ENCODE measurements around the gene VGF. TPM values are rescaled to one million over a fixed set of nuclear protein-coding genes. Genes with fewer than 3 reads are reported as not detected.

The VGF gene
- total and polyA plus RNA-seq, 4 experiments from 2014 or later, result not detected

DNA sequence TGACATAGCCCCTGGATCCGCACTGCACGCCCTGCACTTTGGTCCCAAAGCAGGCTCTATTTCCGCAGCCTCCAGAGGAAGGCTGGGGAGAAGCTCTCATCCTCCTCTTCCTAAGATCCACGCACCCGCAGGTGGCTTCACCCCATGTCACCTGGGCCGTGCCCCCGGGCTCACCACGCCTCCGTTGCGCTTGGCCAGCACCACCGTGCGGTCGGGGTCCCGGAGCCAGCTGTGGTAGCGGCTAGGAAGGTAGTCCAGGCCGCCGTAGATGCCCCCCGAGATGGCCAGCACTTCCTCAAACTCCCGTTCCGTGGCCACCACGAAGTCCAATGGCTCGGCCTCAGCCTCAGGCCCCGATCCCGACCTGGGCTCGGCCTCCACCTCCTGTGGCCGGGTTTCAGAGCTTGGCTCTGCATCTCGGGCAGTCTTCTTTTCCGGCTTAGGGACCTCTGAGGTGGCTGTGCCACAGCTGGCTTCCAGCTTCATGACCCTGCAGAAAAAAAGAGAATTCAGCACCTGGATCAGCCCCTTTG is 9.0 kb upstream of the VGF start:
- Histone ChIP-seq H3K27me3 (ENCODE audit: insufficient read depth, low read length) (peaks cover 69% of the 10 kb centered on the region), H3K4me3 (ENCODE audit: low read length in 2 of 2) (no peak overlapping the region), H3K4me1 (ENCODE audit: insufficient read depth, low read length) (peaks cover 51% of the 10 kb centered on the region), H3K36me3 (ENCODE audit: insufficient read depth, low read length) (no peaks in the 10 kb centered on the region), H3K27ac (ENCODE audit: low read depth, low read length) (no peak overlapping the region), H3K9me3 (ENCODE audit: control insufficient read depth in 1 of 2, low read length in 2 of 2) (no peaks in the 10 kb centered on the region)
- H3K4me3 Mint-ChIP-seq, result peak overlapping the region in 6 of 8 donors; percentile 51 to 80 (median 63)
- no peaks in the 10 kb centered on the region for H3K36me3 Mint-ChIP-seq
- H3K27me3 Mint-ChIP-seq, result peaks cover 56 to 75% of the 10 kb centered on the region in 2 donors
- H3K9me3 Mint-ChIP-seq, result peaks cover 0 to 4% (median 0%) of the 10 kb centered on the region in 8 donors
- H3K4me1 Mint-ChIP-seq, result peaks cover 29 to 56% (median 43%) of the 10 kb centered on the region in 4 donors
- H3K27ac Mint-ChIP-seq, result peak overlapping the region in 2 of 7 donors; percentile 2 to 76
- intact Hi-C loops (cut with micrococcal nuclease), result no loop called here
- ChIA-PET CTCF (ENCODE audit: partially characterized antibody) (interaction anchor here (0.9 to 4.7 kb wide), 3 partner anchors 17 to 30 kb away, joined by 3 to 27 read pairs (median 23); no protein-coding TSS in a partner anchor), POLR2A (ENCODE audit: partially characterized antibody) (interaction anchor here (1.3 kb wide), 2 partner anchors 30 to 43 kb away, joined by 3 read pairs; partner anchors contain the start of genes PLOD3 and ZNHIT1)
- DNase-seq, result no peak

DNA sequence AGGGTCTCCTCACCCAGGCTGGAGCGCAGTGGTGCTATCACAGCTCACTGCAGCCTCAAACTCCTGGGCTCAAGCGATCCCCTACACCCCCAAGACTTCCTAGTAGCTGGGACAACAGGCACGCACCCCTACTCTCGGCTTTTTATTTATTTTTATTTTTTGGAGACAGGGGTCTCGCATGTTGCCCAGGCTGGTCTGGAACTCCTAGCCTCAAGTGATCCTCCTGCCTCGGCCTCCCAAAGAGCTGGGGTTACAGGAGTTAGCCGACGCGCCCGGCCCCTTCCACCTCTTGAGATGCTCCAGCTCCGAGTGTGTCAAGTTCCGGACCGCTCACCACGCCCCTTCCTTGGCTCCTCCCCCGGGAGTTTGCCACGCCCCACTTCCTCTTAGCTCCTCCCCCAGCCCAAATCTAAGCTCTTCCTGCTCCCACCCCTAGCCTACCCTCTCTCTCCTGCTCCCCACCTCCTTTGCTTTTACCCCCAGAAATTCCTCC is 8.4 kb upstream of the VGF start:
- CTCF ChIA-PET (ENCODE audit: partially characterized antibody), result interaction anchor here (0.9 to 4.7 kb wide), 4 partner anchors 18 to 32 kb away, joined by 3 to 27 read pairs (median 13); no protein-coding TSS in a partner anchor
- intact Hi-C loops (cut with micrococcal nuclease), result no loop called here
- POLR2A ChIA-PET (ENCODE audit: partially characterized antibody), result interaction anchor here (1.3 kb wide), 2 partner anchors 30 to 44 kb away, joined by 3 read pairs; partner anchors contain the start of genes PLOD3 and ZNHIT1
- peaks cover 56% of the 10 kb centered on the region for H3K4me1 ChIP-seq (ENCODE audit: insufficient read depth, low read length)
- H3K36me3 ChIP-seq (ENCODE audit: insufficient read depth, low read length), result no peaks in the 10 kb centered on the region
- H3K4me3 ChIP-seq (ENCODE audit: low read length in 2 of 2), result no peak overlapping the region
- H3K9me3 ChIP-seq (ENCODE audit: control insufficient read depth in 1 of 2, low read length in 2 of 2), result no peaks in the 10 kb centered on the region
- Mint-ChIP-seq H3K4me3 (peak overlapping the region; percentile 20 to 80 (median 60)), H3K27ac (peak overlapping the region in 2 of 7 donors; percentile 41 to 76), H3K27me3 (peaks cover 60 to 76% of the 10 kb centered on the region in 2 donors), H3K4me1 (peaks cover 30 to 56% (median 44%) of the 10 kb centered on the region in 4 donors), H3K36me3 (no peaks in the 10 kb centered on the region), H3K9me3 (peaks cover 0 to 4% (median 0%) of the 10 kb centered on the region in 8 donors)
- H3K27me3 ChIP-seq (ENCODE audit: insufficient read depth, low read length), result peaks cover 72% of the 10 kb centered on the region
- H3K27ac ChIP-seq (ENCODE audit: low read depth, low read length), result no peak overlapping the region
- peak; percentile 62 to 67 (median 64) for DNase-seq

DNA sequence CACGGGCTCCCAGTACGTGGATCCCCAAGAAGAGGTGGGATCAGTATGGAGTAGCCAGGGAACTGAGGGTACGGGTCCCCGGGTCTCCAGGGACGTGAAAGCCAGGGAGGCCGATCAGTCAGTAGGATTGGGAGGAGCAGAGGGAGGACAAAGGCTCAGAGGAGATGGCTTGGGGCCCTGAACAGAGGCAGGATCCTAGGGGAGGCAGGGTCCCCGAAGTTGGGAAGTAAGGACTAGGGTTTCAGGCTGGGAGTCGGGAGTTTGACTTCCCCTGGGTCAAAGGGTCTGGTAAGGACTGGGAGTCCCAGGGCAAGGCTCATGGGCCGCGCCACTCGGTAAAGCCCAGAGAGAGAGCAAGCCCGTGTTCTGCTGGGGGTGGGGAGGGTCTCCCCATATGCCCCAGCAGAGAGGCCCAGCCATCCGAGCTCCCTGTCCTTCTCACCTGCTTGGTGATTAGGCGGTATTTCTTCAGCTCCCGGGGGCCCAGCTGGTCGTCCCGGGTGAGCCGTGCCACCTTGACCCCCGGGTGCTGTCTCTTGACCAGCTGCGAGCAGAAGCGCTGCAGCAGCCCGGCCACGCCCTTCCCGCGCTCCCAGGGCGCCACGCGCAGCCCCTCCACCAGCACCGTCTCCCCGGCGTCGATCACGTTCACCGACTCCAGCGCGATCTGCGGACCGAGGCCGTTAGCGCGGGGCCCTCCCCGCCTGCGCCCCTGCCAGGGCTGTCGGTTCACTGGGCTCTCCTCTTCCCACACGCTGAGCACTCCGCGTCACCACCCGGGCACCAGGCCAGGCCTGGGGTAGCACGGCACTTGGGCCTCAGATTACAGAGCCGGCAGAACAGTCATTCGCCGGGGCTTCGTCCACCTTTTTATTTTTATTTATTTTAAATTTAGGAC is 7.7 kb upstream of the VGF start:
- Histone ChIP-seq H3K27ac (ENCODE audit: low read depth, low read length) (no peak overlapping the region), H3K36me3 (ENCODE audit: insufficient read depth, low read length) (no peaks in the 10 kb centered on the region), H3K4me1 (ENCODE audit: insufficient read depth, low read length) (peaks cover 56% of the 10 kb centered on the region), H3K27me3 (ENCODE audit: insufficient read depth, low read length) (peaks cover 76% of the 10 kb centered on the region), H3K4me3 (ENCODE audit: low read length in 2 of 2) (no peak overlapping the region), H3K9me3 (ENCODE audit: control insufficient read depth in 1 of 2, low read length in 2 of 2) (no peaks in the 10 kb centered on the region)
- no peaks in the 10 kb centered on the region for H3K36me3 Mint-ChIP-seq
- H3K4me1 Mint-ChIP-seq, result peaks cover 30 to 60% (median 48%) of the 10 kb centered on the region in 4 donors
- ChIA-PET POLR2A (ENCODE audit: partially characterized antibody) (interaction anchor here (1.3 kb wide), 2 partner anchors 29 to 45 kb away, joined by 3 read pairs; partner anchors contain the start of genes PLOD3 and ZNHIT1), CTCF (ENCODE audit: partially characterized antibody) (interaction anchor here (0.9 to 4.7 kb wide), 4 partner anchors 18 to 31 kb away, joined by 3 to 27 read pairs (median 13); no protein-coding TSS in a partner anchor)
- peaks cover 0 to 4% (median 0%) of the 10 kb centered on the region in 8 donors for H3K9me3 Mint-ChIP-seq
- intact Hi-C loops (cut with micrococcal nuclease), result no loop called here
- no peak for DNase-seq
- H3K4me3 Mint-ChIP-seq, result peak overlapping the region in 6 of 8 donors; percentile 40 to 69 (median 48)
- peaks cover 62 to 76% of the 10 kb centered on the region in 2 donors for H3K27me3 Mint-ChIP-seq
- H3K27ac Mint-ChIP-seq, result peak overlapping the region in 2 of 7 donors; percentile 32 to 41

DNA sequence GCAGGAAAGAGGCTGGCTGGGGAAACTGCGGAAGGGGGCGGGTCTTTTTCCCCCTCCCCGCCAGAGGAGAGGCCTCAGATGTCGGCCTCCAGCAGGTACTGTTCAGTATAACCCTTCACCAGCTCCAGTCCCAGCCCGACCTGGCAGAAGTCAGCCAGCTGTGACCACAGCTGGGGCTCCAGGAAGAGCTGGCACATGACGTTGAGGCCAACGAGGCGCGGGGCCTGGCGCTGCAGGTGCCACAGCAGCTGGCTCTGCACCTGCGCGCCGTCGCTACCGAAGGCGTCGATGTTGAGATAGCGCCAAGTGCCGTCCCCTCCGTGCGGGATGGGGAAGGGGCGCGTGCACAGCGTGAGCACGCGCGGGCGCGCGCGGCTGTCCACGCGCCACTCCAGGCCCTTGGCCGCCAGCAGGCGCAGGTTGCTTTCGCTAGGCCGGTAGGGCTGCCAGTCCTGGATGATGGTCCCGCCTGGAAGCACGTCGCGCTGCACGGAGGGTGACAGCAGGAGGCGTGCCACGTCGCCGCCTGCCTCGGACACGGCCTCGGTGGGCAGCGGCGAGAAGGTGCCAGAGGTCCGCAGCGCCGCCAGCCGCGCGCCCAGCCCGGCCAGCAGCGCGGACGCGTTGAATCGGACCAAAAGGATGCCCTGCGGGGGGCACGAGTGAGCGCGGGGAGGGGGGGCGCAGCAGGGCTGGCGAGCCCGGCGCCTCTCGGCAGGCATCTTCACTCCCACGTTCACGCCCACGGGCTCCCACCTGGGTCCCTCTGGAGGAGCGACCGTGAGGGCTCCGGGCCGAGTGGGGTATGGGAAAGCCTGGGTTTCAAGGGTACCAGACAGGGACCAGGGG is 6.9 kb upstream of the VGF start:
- Histone ChIP-seq H3K36me3 (ENCODE audit: insufficient read depth, low read length) (no peaks in the 10 kb centered on the region), H3K9me3 (ENCODE audit: control insufficient read depth in 1 of 2, low read length in 2 of 2) (no peaks in the 10 kb centered on the region), H3K27me3 (ENCODE audit: insufficient read depth, low read length) (peaks cover 84% of the 10 kb centered on the region), H3K4me3 (ENCODE audit: low read length in 2 of 2) (peak overlapping the region in 1 of 2 donors; percentile 34), H3K27ac (ENCODE audit: low read depth, low read length) (no peak overlapping the region), H3K4me1 (ENCODE audit: insufficient read depth, low read length) (peaks cover 57% of the 10 kb centered on the region)
- peak overlapping the region in 1 of 7 donors; percentile 77 for H3K27ac Mint-ChIP-seq
- ChIA-PET CTCF (ENCODE audit: partially characterized antibody) (interaction anchor here (0.6 to 4.7 kb wide), 11 partner anchors 10 to 732 kb away, joined by 3 to 44 read pairs (median 5); no protein-coding TSS in a partner anchor), POLR2A (ENCODE audit: partially characterized antibody) (no interaction called here)
- peak overlapping the region in 7 of 8 donors; percentile 8 to 72 (median 52) for H3K4me3 Mint-ChIP-seq
- no peaks in the 10 kb centered on the region for H3K36me3 Mint-ChIP-seq
- peaks cover 30 to 62% (median 50%) of the 10 kb centered on the region in 4 donors for H3K4me1 Mint-ChIP-seq
- intact Hi-C loops (cut with micrococcal nuclease), result no loop called here
- H3K27me3 Mint-ChIP-seq, result peaks cover 61 to 76% of the 10 kb centered on the region in 2 donors
- H3K9me3 Mint-ChIP-seq, result peaks cover 0 to 4% (median 0%) of the 10 kb centered on the region in 8 donors
- peak in 1 of 5 donors; percentile 46 for DNase-seq

DNA sequence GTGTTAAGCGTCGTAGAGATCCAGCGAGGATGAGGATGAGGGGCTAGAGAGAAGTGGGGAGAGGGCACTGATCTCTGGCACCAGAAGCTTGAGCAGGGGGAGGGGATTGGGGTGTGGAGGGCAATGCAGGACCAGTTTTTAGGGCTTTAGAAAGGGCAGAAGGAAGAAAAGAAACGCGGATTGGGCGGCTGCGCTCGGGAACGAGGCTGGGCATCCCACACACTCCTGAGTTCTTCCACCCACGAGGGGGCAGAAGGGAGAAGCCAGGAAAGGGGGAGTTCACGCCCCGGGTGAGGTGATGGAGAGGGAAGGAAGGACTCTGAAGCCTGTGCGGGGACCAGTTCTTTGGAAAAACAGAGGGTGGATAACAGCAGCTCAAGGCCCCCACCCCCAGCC is 6.1 kb upstream of the VGF start:
- H3K9me3 ChIP-seq (ENCODE audit: control insufficient read depth in 1 of 2, low read length in 2 of 2), result no peaks in the 10 kb centered on the region
- intact Hi-C loops (cut with micrococcal nuclease), result loop anchor here (1.0 kb wide), 1 partner anchor 21 kb away; no protein-coding TSS in a partner anchor
- Mint-ChIP-seq H3K36me3 (no peaks in the 10 kb centered on the region), H3K27ac (peak overlapping the region in 3 of 7 donors; percentile 58 to 89 (median 77)), H3K9me3 (peaks cover 0 to 4% (median 0%) of the 10 kb centered on the region in 8 donors), H3K4me3 (peak overlapping the region in 7 of 8 donors; percentile 8 to 75 (median 52)), H3K27me3 (peaks cover 59 to 73% of the 10 kb centered on the region in 2 donors), H3K4me1 (peaks cover 34 to 68% (median 51%) of the 10 kb centered on the region in 4 donors)
- H3K36me3 ChIP-seq (ENCODE audit: insufficient read depth, low read length), result no peaks in the 10 kb centered on the region
- peaks cover 89% of the 10 kb centered on the region for H3K27me3 ChIP-seq (ENCODE audit: insufficient read depth, low read length)
- no peak overlapping the region for H3K4me3 ChIP-seq (ENCODE audit: low read length in 2 of 2)
- H3K4me1 ChIP-seq (ENCODE audit: insufficient read depth, low read length), result peaks cover 63% of the 10 kb centered on the region
- no peak overlapping the region for H3K27ac ChIP-seq (ENCODE audit: low read depth, low read length)
- DNase-seq, result no peak
- POLR2A ChIA-PET (ENCODE audit: partially characterized antibody), result no interaction called here
- CTCF ChIA-PET (ENCODE audit: partially characterized antibody), result interaction anchor here (1.0 to 3.0 kb wide), 9 partner anchors 9 to 111 kb away, joined by 3 to 44 read pairs (median 5); no protein-coding TSS in a partner anchor

Data from CD4-positive, alpha-beta memory T cell (primary cell).